ENCODE results near the gene CSK. TPM values are rescaled to one million over a fixed set of nuclear protein-coding genes. Genes with fewer than 3 reads are reported as not detected.
A peak's percentile ranks its signal among the peaks of the same experiment; 100 is the strongest.

CSK gene
- total and polyA plus RNA-seq, 2 experiments from 2014 or later = 13.6 to 27.5 TPM

- Mint-ChIP-seq H3K27ac (no peak overlapping the region), H3K4me3 (no peak overlapping the region; the same call in 2 of the 3 replicates), H3K9me3 (no peaks in the 10 kb centered on the region), H3K27me3 (ENCODE audit: insufficient read depth, low read depth, poor library complexity) (peaks cover 22% of the 10 kb centered on the region), H3K4me1 (peaks cover 38% of the 10 kb centered on the region), H3K36me3 (ENCODE audit: low read depth) (no peaks in the 10 kb centered on the region)
- no peak for DNase-seq (ENCODE audit: low spot score)
- Histone ChIP-seq H4K20me1 (replicated peaks; ENCODE audit: insufficient read depth) (peaks cover 47% of the 10 kb centered on the region), H3K4me2 (peak overlapping the region; percentile 69), H3K27me3 (ENCODE audit: insufficient read depth) (no peaks in the 10 kb centered on the region), H3K36me3 (ENCODE audit: insufficient read depth) (no peaks in the 10 kb centered on the region), H3K9me2 (ENCODE audit: insufficient read depth) (no peaks in the 10 kb centered on the region), H3K79me2 (replicated peaks; ENCODE audit: insufficient read depth) (peaks cover 16% of the 10 kb centered on the region), H3F3A (replicated peaks; ENCODE audit: low read depth) (peaks cover 7% of the 10 kb centered on the region), H3K27ac (ENCODE audit: low read depth) (no peak overlapping the region), H2AFZ (no peak overlapping the region), H3K4me3 (no peak overlapping the region), H3K4me1 (ENCODE audit: insufficient read depth) (peaks cover 31% of the 10 kb centered on the region)
- TF ChIP-seq NANOG (IDR thresholded peaks at IDR 0.05; ENCODE audit: borderline replicate concordance) (no peak), EZH2phosphoT487 (IDR thresholded peaks at IDR 0.05; ENCODE audit: unreplicated experiment) (no peak), STAT1 (IDR thresholded peaks at IDR 0.05; ENCODE audit: unreplicated experiment) (no peak), ZNF462 (CRISPR knock-in tag; IDR thresholded peaks at IDR 0.05) (no peak), EZH2 (IDR thresholded peaks at IDR 0.05; ENCODE audit: low read depth, unreplicated experiment) (no peak), POLR2AphosphoS5 (IDR thresholded peaks at IDR 0.05; ENCODE audit: low read depth) (no peak), CTCF (conservative IDR thresholded peaks at IDR 0.05; ENCODE audit: low read depth in 2 of 2) (no peak), ZNF331 (CRISPR knock-in tag; IDR thresholded peaks at IDR 0.05; ENCODE audit: low read depth) (no peak), ZNF114 (CRISPR knock-in tag; IDR thresholded peaks at IDR 0.05) (no peak), JUNB (IDR thresholded peaks at IDR 0.05; ENCODE audit: unreplicated experiment) (no peak), CREB1 (CRISPR knock-in tag; IDR thresholded peaks at IDR 0.05; ENCODE audit: low read depth) (no peak)
- TF ChIP-seq, protein P1, sequence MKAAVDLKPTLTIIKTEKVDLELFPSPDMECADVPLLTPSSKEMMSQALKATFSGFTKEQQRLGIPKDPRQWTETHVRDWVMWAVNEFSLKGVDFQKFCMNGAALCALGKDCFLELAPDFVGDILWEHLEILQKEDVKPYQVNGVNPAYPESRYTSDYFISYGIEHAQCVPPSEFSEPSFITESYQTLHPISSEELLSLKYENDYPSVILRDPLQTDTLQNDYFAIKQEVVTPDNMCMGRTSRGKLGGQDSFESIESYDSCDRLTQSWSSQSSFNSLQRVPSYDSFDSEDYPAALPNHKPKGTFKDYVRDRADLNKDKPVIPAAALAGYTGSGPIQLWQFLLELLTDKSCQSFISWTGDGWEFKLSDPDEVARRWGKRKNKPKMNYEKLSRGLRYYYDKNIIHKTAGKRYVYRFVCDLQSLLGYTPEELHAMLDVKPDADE (IDR thresholded peaks at IDR 0.05) = no peak
- TF ChIP-seq, protein P2, sequence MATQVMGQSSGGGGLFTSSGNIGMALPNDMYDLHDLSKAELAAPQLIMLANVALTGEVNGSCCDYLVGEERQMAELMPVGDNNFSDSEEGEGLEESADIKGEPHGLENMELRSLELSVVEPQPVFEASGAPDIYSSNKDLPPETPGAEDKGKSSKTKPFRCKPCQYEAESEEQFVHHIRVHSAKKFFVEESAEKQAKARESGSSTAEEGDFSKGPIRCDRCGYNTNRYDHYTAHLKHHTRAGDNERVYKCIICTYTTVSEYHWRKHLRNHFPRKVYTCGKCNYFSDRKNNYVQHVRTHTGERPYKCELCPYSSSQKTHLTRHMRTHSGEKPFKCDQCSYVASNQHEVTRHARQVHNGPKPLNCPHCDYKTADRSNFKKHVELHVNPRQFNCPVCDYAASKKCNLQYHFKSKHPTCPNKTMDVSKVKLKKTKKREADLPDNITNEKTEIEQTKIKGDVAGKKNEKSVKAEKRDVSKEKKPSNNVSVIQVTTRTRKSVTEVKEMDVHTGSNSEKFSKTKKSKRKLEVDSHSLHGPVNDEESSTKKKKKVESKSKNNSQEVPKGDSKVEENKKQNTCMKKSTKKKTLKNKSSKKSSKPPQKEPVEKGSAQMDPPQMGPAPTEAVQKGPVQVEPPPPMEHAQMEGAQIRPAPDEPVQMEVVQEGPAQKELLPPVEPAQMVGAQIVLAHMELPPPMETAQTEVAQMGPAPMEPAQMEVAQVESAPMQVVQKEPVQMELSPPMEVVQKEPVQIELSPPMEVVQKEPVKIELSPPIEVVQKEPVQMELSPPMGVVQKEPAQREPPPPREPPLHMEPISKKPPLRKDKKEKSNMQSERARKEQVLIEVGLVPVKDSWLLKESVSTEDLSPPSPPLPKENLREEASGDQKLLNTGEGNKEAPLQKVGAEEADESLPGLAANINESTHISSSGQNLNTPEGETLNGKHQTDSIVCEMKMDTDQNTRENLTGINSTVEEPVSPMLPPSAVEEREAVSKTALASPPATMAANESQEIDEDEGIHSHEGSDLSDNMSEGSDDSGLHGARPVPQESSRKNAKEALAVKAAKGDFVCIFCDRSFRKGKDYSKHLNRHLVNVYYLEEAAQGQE (IDR thresholded peaks at IDR 0.05; ENCODE audit: unreplicated experiment) = no peak
- no peak for ATAC-seq
These were observed 6.3 kb downstream of the CSK start for GRCh38 chr15:74788042-74788682.

Measured in GM23338 (cell line).